H9 (cell line): Measurements from ENCODE around the gene PARD3. TPM values are rescaled to one million over a fixed set of nuclear protein-coding genes. Genes with fewer than 3 reads are reported as not detected.
A peak's percentile ranks its signal among the peaks of the same experiment; 100 is the strongest.
"Not testable (repeated sequence)": the region's sequence is repeated elsewhere in the genome, so short reads cannot be mapped to it uniquely, and the experiment has no call there.

Source experiments
- DNase-seq: peaks from one replicate; pipeline ENCODE4 v3.0.0-alpha.2; 2017
- H2AFZ ChIP-seq: one replicate; pipeline ENCODE4 v1.6.1; 2013; ENCODE audit warnings: mild to moderate bottlenecking, low read length, control low read depth, moderate library complexity
- H2AK5ac ChIP-seq: 2 replicates; pipeline ENCODE4 v1.6.1; 2013; ENCODE audit warnings: low read length, control low read depth, mixed read lengths; ENCODE audit not compliant: insufficient read length
- H2BK120ac ChIP-seq: one replicate; pipeline ENCODE4 v1.6.1; 2013; ENCODE audit warnings: low read depth, mild to moderate bottlenecking, low read length, control low read depth, inconsistent platforms; ENCODE audit not compliant: poor library complexity, severe bottlenecking
- H2BK12ac ChIP-seq: 2 replicates; pipeline ENCODE4 v1.6.1; 2013; ENCODE audit warnings: low read length, control low read depth, mixed read lengths, low read depth; ENCODE audit not compliant: insufficient read length
- H2BK15ac ChIP-seq: 2 replicates; pipeline ENCODE4 v1.6.1; 2013; ENCODE audit warnings: low read depth, low read length, control low read depth
- H2BK20ac ChIP-seq: one replicate; pipeline ENCODE4 v1.6.1; 2013; ENCODE audit warnings: low read depth, mild to moderate bottlenecking, low read length, control low read depth, inconsistent platforms; ENCODE audit not compliant: poor library complexity, severe bottlenecking
- H2BK5ac ChIP-seq: 2 replicates; pipeline ENCODE4 v1.6.1; 2013; ENCODE audit warnings: low read length, control low read depth, mixed read lengths; ENCODE audit not compliant: insufficient read length
- H3K14ac ChIP-seq: 2 replicates; pipeline ENCODE4 v1.6.1; 2013; ENCODE audit warnings: low read length, control low read depth; ENCODE audit not compliant: insufficient read depth
- H3K18ac ChIP-seq: 2 replicates; pipeline ENCODE4 v1.6.1; 2013; ENCODE audit warnings: low read depth, mild to moderate bottlenecking, mixed read lengths, low read length, control low read depth; ENCODE audit not compliant: insufficient read length
- H3K23ac ChIP-seq: 2 replicates; pipeline ENCODE4 v1.6.1; 2013; ENCODE audit warnings: low read length, control low read depth, mixed read lengths, low read depth; ENCODE audit not compliant: insufficient read length
- H3K23me2 ChIP-seq: 2 replicates; pipeline ENCODE4 v1.6.1; 2013; ENCODE audit warnings: low read depth, mild to moderate bottlenecking, mixed read lengths, low read length, control low read depth; ENCODE audit not compliant: insufficient read length, poor library complexity, severe bottlenecking
- H3K27ac ChIP-seq: 2 replicates; pipeline ENCODE4 v1.5.1; 2013; ENCODE audit warnings: low read length, control low read depth, mixed read lengths, low read depth; ENCODE audit not compliant: insufficient read length
- H3K27me3 ChIP-seq: 2 replicates; pipeline ENCODE4 v1.6.1; 2013; ENCODE audit warnings: low read length, control low read depth, inconsistent platforms; ENCODE audit not compliant: insufficient read depth
- H3K4ac ChIP-seq: 2 replicates; pipeline ENCODE4 v1.6.1; 2013; ENCODE audit warnings: low read depth, mild to moderate bottlenecking, control low read depth, inconsistent platforms, low read length, moderate library complexity
- H3K4me1 ChIP-seq: 2 replicates; pipeline ENCODE4 v1.6.1; 2013; ENCODE audit warnings: low read length, control low read depth, inconsistent platforms; ENCODE audit not compliant: insufficient read depth
- H3K4me2 ChIP-seq: 2 replicates; pipeline ENCODE4 v1.6.1; 2013; ENCODE audit warnings: low read length, control low read depth, mixed read lengths; ENCODE audit not compliant: insufficient read length, insufficient read depth
- H3K56ac ChIP-seq: 2 replicates; pipeline ENCODE4 v1.6.1; 2013; ENCODE audit warnings: low read depth, mild to moderate bottlenecking, mixed read lengths, low read length, control low read depth; ENCODE audit not compliant: insufficient read length
- H3K79me1 ChIP-seq: 2 replicates; pipeline ENCODE4 v1.6.1; 2013; ENCODE audit warnings: low read depth, mild to moderate bottlenecking, moderate library complexity, low read length, control low read depth, inconsistent platforms; ENCODE audit not compliant: insufficient read depth, poor library complexity, severe bottlenecking
- H3K79me2 ChIP-seq: 2 replicates; pipeline ENCODE4 v1.6.1; 2013; ENCODE audit warnings: low read length, control low read depth, inconsistent platforms; ENCODE audit not compliant: insufficient read depth
- H3K9ac ChIP-seq: 2 replicates; pipeline ENCODE4 v1.6.1; 2013; ENCODE audit warnings: low read length, control low read depth, mixed read lengths; ENCODE audit not compliant: insufficient read length; ENCODE audit errors: extremely low read depth
- H3K9me3 ChIP-seq: one replicate; pipeline ENCODE4 v1.6.1; 2013; ENCODE audit warnings: low read depth, low read length, inconsistent platforms; ENCODE audit not compliant: control insufficient read depth
- H3T11ph ChIP-seq: one replicate; pipeline ENCODE4 v1.6.1; 2013; ENCODE audit warnings: mild to moderate bottlenecking, low read length, control low read depth, inconsistent platforms
- H4K20me1 ChIP-seq: one replicate; pipeline ENCODE4 v1.6.1; 2013; ENCODE audit not compliant: control insufficient read depth, insufficient read length, insufficient read depth
- H4K5ac ChIP-seq: 2 replicates; pipeline ENCODE4 v1.6.1; 2013; ENCODE audit warnings: low read depth, mild to moderate bottlenecking, mixed read lengths, low read length, control low read depth; ENCODE audit not compliant: insufficient read length
- H4K8ac ChIP-seq: replicated peaks from 2 replicates; pipeline ENCODE4 v1.6.1; 2013; ENCODE audit warnings: low read length, control low read depth, mixed read lengths, low read depth; ENCODE audit not compliant: insufficient read length
- H4K91ac ChIP-seq: 2 replicates; pipeline ENCODE4 v1.6.1; 2013; ENCODE audit warnings: low read depth, mild to moderate bottlenecking, moderate library complexity, mixed read lengths, low read length, control low read depth; ENCODE audit not compliant: insufficient read length
- H3K27ac Mint-ChIP-seq, 3 experiments: 2 replicates in 2 of 3; 3 replicates in 1 of 3; pipeline ENCODE4 v1.8.0; 2020 to 2021; ENCODE audit warnings: mixed read lengths in 3 of 3, mild to moderate bottlenecking in 1 of 3, moderate library complexity in 1 of 3
- H3K27me3 Mint-ChIP-seq: 2 replicates; pipeline ENCODE4 v1.8.0; 2021; ENCODE audit warnings: low read depth, mild to moderate bottlenecking, moderate library complexity, mixed read lengths
- H3K36me3 Mint-ChIP-seq, 3 experiments: 2 replicates in 2 of 3; 3 replicates in 1 of 3; pipeline ENCODE4 v1.8.0; 2020 to 2021; ENCODE audit warnings: low read depth in 3 of 3, mixed read lengths in 3 of 3; ENCODE audit not compliant: insufficient read depth in 1 of 3
- H3K4me1 Mint-ChIP-seq, 2 experiments: 2 replicates each; pipeline ENCODE4 v1.8.0; 2020; ENCODE audit warnings: mixed read lengths in 2 of 2
- H3K4me3 Mint-ChIP-seq, 2 experiments: 2 replicates in 1 of 2; 3 replicates in 1 of 2; pipeline ENCODE4 v1.8.0; 2020 to 2021; ENCODE audit warnings: mild to moderate bottlenecking in 2 of 2, mixed read lengths in 2 of 2, moderate library complexity in 1 of 2
- H3K9me3 Mint-ChIP-seq, 2 experiments: 2 replicates in 1 of 2; 3 replicates in 1 of 2; pipeline ENCODE4 v1.8.0; 2020; ENCODE audit warnings: mild to moderate bottlenecking in 2 of 2, mixed read lengths in 2 of 2, moderate library complexity in 1 of 2
- WGBS: extraction: QIAGEN DNeasy Blood & Tissue Kit; methylation state at CpG from one replicate; pipeline ENCODE4 v1.1.7; 2013; ENCODE audit warnings: missing lambda C conversion rate, low lambda C conversion rate, mixed read lengths; ENCODE audit not compliant: insufficient read length; ENCODE audit errors: extremely low coverage; 5-methylcytosine and 5-hydroxymethylcytosine counted together
- total RNA-seq: library from RNA; stranded (reverse); gene quantifications from 2 replicates; pipeline ENCODE4 v1.2.1, GENCODE V29; 2021
- TF ChIP-seq, protein P1 (sequence below): fragments of 200-600 bp; sonication (generic); conservative IDR thresholded peaks from 3 replicates; pipeline ENCODE4 v1.8.0; 2021; ENCODE audit warnings: antibody characterized with exemption, mild to moderate bottlenecking

PARD3 gene
- total RNA-seq, 1 experiment from 2014 or later, result 44.7 TPM

- not testable (repeated sequence) for H2AFZ ChIP-seq, H3K14ac ChIP-seq, H3K27me3 ChIP-seq, H4K5ac ChIP-seq, H4K8ac ChIP-seq, H4K20me1 ChIP-seq, H2AK5ac ChIP-seq, H2BK20ac ChIP-seq, H3K36me3 Mint-ChIP-seq, H3K9ac ChIP-seq, H3K18ac ChIP-seq, H3T11ph ChIP-seq, H3K27ac Mint-ChIP-seq, H3K27me3 Mint-ChIP-seq, H3K23ac ChIP-seq, H3K4me3 Mint-ChIP-seq, H3K4me1 ChIP-seq, H3K9me3 Mint-ChIP-seq, H3K27ac ChIP-seq, H2BK120ac ChIP-seq, H3K4ac ChIP-seq, H3K79me2 ChIP-seq, H2BK5ac ChIP-seq, H3K56ac ChIP-seq, DNase-seq, H3K9me3 ChIP-seq, H2BK15ac ChIP-seq, H3K23me2 ChIP-seq, H4K91ac ChIP-seq, H3K79me1 ChIP-seq, H3K4me2 ChIP-seq, H2BK12ac ChIP-seq
- H3K4me1 Mint-ChIP-seq, result peaks cover 7 to 11% of the 10 kb centered on the region in 2 experiments
- WGBS, result no CpG with 5 or more reads among the region's 3 CpGs
- TF ChIP-seq, protein P1, sequence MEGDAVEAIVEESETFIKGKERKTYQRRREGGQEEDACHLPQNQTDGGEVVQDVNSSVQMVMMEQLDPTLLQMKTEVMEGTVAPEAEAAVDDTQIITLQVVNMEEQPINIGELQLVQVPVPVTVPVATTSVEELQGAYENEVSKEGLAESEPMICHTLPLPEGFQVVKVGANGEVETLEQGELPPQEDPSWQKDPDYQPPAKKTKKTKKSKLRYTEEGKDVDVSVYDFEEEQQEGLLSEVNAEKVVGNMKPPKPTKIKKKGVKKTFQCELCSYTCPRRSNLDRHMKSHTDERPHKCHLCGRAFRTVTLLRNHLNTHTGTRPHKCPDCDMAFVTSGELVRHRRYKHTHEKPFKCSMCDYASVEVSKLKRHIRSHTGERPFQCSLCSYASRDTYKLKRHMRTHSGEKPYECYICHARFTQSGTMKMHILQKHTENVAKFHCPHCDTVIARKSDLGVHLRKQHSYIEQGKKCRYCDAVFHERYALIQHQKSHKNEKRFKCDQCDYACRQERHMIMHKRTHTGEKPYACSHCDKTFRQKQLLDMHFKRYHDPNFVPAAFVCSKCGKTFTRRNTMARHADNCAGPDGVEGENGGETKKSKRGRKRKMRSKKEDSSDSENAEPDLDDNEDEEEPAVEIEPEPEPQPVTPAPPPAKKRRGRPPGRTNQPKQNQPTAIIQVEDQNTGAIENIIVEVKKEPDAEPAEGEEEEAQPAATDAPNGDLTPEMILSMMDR, result peak; percentile 38; the same call in 2 of the 3 replicates
These were observed 423.9 kb downstream of the PARD3 start for GRCh38 chr10:34391168-34391567.
